ENCODE data around the gene AMPD3.

AMPD3 gene

DNA sequence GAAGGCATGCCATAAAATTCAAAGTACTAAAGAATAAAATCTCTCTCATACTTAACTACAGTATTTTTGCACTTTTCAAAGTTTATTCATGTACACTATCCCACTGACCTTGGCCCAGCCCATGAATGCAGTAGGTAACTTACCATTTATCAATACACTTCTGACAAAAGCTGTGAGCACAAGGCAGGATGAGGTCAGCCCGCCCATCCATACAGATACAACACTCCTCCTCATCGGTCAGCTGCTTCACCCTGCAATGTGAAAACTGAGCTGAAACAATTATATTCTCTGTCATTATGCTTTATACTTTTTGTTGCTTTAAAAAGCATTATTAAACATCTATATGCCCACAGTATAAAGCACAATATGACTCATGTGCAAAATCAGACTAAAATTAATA, 63.8 kb downstream of the AMPD3 start:
- TF ChIP-seq, protein P1, sequence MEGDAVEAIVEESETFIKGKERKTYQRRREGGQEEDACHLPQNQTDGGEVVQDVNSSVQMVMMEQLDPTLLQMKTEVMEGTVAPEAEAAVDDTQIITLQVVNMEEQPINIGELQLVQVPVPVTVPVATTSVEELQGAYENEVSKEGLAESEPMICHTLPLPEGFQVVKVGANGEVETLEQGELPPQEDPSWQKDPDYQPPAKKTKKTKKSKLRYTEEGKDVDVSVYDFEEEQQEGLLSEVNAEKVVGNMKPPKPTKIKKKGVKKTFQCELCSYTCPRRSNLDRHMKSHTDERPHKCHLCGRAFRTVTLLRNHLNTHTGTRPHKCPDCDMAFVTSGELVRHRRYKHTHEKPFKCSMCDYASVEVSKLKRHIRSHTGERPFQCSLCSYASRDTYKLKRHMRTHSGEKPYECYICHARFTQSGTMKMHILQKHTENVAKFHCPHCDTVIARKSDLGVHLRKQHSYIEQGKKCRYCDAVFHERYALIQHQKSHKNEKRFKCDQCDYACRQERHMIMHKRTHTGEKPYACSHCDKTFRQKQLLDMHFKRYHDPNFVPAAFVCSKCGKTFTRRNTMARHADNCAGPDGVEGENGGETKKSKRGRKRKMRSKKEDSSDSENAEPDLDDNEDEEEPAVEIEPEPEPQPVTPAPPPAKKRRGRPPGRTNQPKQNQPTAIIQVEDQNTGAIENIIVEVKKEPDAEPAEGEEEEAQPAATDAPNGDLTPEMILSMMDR (IDR thresholded peaks at IDR 0.05; ENCODE audit: low read depth, low read length) = no peak
- no peak for DNase-seq (ENCODE audit: extremely low read depth, low read depth)

DNA sequence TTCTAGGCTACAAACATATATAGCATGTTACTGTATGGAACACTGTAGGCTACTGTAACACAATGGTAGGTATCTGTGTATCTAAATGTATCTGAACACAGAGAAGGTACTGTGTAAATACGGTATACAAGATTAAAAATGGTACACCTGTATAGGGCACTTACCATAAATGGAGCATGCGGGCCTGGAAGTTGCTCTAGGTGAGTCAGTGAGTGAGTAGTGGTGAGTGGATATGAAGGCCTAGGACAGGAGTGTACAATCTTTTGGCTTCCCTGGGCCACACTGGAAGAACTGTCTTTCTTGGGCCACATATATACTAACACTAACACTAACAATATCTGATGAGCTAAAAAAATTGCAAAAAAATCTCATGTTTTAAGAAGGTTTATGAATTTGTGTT, 64.6 kb downstream of the AMPD3 start:
- TF ChIP-seq, protein P1 (IDR thresholded peaks at IDR 0.05; ENCODE audit: low read depth, low read length) = no peak
- no peak for DNase-seq (ENCODE audit: extremely low read depth, low read depth)

DNA sequence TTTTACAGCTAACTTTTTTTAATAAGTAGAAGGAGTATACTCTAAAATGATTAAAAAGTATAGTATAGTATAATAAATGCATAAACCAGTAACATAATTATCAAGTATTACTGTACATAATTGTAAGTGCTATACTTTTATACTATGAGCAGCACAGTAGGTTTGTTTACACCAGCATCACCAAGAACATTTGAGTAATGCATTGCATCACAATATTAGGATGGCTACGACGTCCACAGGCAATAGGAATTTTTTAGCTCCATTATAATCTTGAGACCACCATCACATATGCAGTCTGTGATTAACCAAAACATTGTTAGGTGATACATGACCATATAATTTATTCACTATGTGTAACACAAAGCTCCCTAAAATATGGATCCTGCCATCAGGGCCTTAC, 65.5 kb downstream of the AMPD3 start:
- no peak for DNase-seq (ENCODE audit: extremely low read depth, low read depth)
- TF ChIP-seq, protein P1 (IDR thresholded peaks at IDR 0.05; ENCODE audit: low read depth, low read length) = no peak

DNA sequence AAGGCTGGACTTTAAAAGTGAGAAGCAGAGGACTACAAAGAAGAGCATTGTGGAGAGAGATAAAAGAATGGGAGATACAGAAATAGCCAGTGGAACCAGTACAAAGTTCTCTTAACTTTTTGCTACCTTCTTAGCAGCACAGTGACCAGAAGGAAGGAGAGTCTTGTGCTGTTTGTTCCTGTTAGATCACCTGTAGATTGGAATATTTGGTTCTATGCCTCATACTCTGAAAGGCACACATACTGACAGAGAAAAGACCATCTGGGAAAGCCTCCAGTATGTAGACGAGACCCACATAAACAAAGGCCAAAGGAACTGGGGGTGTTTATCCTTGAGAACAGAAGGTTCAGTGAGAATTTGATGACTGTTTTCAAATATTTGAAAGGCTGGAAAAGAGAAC, 67.2 kb downstream of the AMPD3 start:
- TF ChIP-seq, protein P1 (IDR thresholded peaks at IDR 0.05; ENCODE audit: low read depth, low read length) = no peak
- no peak for DNase-seq (ENCODE audit: extremely low read depth, low read depth)

DNA sequence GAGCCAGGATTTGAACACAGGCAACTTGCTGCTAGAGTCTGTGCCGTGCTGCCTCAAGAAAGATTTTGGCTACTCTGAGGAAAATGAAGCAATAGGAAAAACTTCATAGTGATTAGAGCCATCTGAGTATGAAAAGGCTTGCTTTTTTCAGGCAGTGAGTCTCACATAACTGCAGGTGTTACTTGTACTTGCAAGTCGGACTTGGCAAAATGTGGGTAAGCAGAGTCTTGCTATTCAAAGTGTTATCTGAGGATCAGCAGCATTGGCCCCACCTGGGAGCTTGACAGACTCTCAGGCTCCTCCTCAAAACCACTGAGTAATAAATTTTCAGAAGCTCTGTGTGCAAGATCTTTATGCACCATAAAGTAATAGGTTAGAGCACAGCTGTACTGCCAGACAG, 67.9 kb downstream of the AMPD3 start:
- TF ChIP-seq, protein P1 (IDR thresholded peaks at IDR 0.05; ENCODE audit: low read depth, low read length) = no peak
- DNase-seq (ENCODE audit: extremely low read depth, low read depth) = no peak

DNA sequence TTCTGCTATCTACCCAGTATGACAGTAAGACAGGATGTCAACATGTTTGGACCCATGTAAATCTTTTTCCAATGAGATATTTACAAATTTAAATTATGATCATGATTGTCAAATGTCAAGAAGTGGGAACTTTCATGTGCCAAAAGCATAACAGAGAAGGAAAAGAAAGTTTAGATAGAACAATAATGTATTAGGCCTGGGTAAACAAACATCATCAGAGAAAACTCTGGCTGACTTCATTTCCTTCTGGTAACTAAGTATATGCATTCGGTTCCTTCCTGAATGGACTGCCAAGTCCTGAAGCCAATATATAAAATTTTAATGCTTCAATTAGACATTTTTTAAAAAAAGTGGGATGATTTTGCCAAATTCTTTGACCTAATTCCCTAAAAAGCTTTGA, 69.4 kb downstream of the AMPD3 start:
- TF ChIP-seq, protein P1 (IDR thresholded peaks at IDR 0.05; ENCODE audit: low read depth, low read length) = no peak

DNA sequence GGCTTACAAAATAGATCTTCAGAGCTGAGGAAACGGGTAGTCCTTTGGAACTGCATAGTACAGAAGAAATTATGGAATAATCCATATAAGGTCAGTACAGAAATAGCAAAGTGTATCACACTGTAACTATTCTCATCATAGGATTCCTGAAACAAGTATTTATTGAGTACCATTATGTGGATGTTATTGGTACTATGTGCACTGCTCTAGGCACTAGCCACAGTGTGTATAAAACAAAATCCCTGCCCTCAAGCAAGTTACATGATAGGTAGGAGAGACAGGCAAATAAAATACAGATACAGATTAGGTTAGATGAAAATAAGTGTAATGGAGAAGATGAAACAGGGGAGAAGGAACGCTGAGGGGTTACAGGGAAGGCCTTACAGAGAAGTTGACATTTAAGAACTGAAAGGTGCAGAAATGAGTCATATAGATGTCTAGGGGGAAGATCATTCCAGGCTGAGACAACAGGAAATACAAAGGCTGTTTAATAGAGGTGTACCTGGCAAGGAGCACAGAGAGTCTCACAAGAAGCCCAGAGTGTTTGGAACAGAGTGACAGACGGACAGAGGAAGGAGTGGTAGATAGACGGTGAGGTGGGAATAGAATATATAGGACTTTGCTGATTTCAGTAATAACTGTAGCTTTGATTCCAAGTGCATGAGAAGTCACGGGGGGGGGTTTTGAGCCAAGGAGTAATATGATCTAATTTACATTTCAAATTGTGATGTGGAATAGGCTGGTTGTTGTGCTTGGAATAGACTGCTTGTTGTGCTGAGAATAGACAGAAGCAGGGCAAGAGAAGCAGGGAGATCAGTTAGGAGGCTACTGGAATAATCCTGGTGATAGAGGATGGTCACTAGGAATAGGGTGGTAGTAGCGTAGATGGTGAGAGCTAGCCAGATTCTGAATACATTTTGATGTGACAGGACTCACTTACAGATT, 72.2 kb downstream of the AMPD3 start:
- no peak for DNase-seq (ENCODE audit: extremely low read depth, low read depth)

More for the DNA sequence above, 69.4 kb downstream of the AMPD3 start:
- DNase-seq (ENCODE audit: extremely low read depth, low read depth) = no peak

More for the DNA sequence above, 72.2 kb downstream of the AMPD3 start:
- TF ChIP-seq, protein P1 (IDR thresholded peaks at IDR 0.05; ENCODE audit: low read depth, low read length) = no peak
